RPMI7951 (cell line): Measurements from ENCODE around the gene MRPS27. TPM values are rescaled to one million over a fixed set of nuclear protein-coding genes. Genes with fewer than 3 reads are reported as not detected.
A peak's percentile ranks its signal among the peaks of the same experiment; 100 is the strongest.

ENCODE experiments used
- DNase-seq: peaks from one replicate; pipeline ENCODE4 v3.0.0-alpha.2; 2012; ENCODE audit warnings: low read depth
- total RNA-seq: library from RNA; depleted of rRNA; stranded (reverse); fragments of >200 nt; shearing (Covaris generic); gene quantifications from 2 replicates; pipeline ENCODE4 v1.2.3, GENCODE V29; 2014

MRPS27 gene
- total RNA-seq, 1 experiment from 2014 or later: 70.4 TPM

- no peak for DNase-seq
Measured at GRCh38 chr5:72232838-72233237, 87.2 kb downstream of the MRPS27 start.

- DNase-seq: peak; percentile 79
Measured at GRCh38 chr5:72231991-72232703, 87.9 kb downstream of the MRPS27 start.

- DNase-seq: no peak
Measured at GRCh38 chr5:72228960-72229359, 91.1 kb downstream of the MRPS27 start.

GRCh38 chr5:72226950-72227349 is 93.1 kb downstream of the MRPS27 start:
- no peak for DNase-seq

- DNase-seq: no peak
Measured at GRCh38 chr5:72225741-72226140, 94.3 kb downstream of the MRPS27 start.

GRCh38 chr5:72224946-72225463 is 95.0 kb downstream of the MRPS27 start:
- no peak for DNase-seq

GRCh38 chr5:72223371-72223770 is 96.7 kb downstream of the MRPS27 start:
- no peak for DNase-seq

- no peak for DNase-seq
Measured at GRCh38 chr5:72222521-72222920, 97.5 kb downstream of the MRPS27 start.

- DNase-seq: no peak
Measured at GRCh38 chr5:72221541-72221940, 98.5 kb downstream of the MRPS27 start.

GRCh38 chr5:72221099-72221498 is 98.9 kb downstream of the MRPS27 start:
- DNase-seq: no peak

- DNase-seq: no peak
Measured at GRCh38 chr5:72216756-72217155, 103.3 kb downstream of the MRPS27 start.

GRCh38 chr5:72214168-72214567 is 105.9 kb downstream of the MRPS27 start:
- DNase-seq: no peak

GRCh38 chr5:72213482-72213881 is 106.6 kb downstream of the MRPS27 start:
- no peak for DNase-seq

GRCh38 chr5:72212171-72212570 is 107.9 kb downstream of the MRPS27 start:
- no peak for DNase-seq

GRCh38 chr5:72210888-72211678 is 109.0 kb downstream of the MRPS27 start:
- DNase-seq: peak; percentile 81

GRCh38 chr5:72209147-72210115 is 110.6 kb downstream of the MRPS27 start:
- no peak for DNase-seq

- DNase-seq: no peak
Measured at GRCh38 chr5:72208324-72208926, 111.6 kb downstream of the MRPS27 start.

- DNase-seq: no peak
Measured at GRCh38 chr5:72206994-72207393, 113.0 kb downstream of the MRPS27 start.

- DNase-seq: no peak
Measured at GRCh38 chr5:72206160-72206559, 113.9 kb downstream of the MRPS27 start.

GRCh38 chr5:72205431-72206009 is 114.5 kb downstream of the MRPS27 start:
- no peak for DNase-seq

- no peak for DNase-seq
Measured at GRCh38 chr5:72204946-72205345, 115.1 kb downstream of the MRPS27 start.
